ENCODE results near the gene SFTPD.
"Not testable (repeated sequence)": the region's sequence is repeated elsewhere in the genome, so short reads cannot be mapped to it uniquely, and the experiment has no call there.

SFTPD gene

DNA sequence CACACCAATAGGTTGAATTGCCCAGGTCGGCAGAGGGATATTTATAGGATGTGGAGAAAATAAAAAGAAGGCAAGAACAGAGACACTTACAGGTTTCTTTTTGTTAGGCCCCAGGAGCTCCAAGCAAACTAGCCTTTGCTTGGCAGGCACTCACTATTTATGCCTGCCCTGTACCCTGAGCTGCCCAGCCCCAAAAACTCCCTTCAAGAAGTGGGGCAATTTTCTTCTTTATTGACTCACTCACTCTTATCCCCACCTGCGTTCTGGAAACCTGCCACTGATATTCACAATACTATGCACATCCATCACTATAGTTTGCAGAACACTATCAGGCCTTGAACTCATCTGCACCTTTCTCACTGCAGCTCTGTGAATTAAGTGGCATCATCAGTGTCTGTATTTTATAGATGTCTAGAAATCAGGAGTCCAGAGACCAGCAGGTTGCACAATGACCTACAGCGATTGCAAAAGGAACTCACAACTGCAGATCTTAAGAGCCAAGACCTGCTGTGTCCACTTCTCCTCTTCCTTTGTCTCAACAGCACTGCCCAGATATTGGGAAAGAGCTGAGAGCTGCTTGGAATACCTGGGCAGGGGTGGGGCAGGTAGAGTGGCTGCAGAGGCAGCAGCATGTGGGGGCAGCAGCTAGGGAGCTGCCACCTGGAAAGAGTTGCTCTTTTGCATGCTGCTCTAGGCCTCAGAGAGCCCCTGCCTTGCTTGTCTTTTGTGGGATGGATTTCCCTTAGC lies at the start of gene SFTPD:
SFTPD (minus strand) TSS at position 130 of the 747 bp plus-strand sequence. CDS start 2,446 bp downstream, outside the sequence.
- no peak for DNase-seq

- no peak for DNase-seq
Observed at GRCh38 chr10:79995979-79996634, 47.2 kb upstream of the SFTPD start.

DNA sequence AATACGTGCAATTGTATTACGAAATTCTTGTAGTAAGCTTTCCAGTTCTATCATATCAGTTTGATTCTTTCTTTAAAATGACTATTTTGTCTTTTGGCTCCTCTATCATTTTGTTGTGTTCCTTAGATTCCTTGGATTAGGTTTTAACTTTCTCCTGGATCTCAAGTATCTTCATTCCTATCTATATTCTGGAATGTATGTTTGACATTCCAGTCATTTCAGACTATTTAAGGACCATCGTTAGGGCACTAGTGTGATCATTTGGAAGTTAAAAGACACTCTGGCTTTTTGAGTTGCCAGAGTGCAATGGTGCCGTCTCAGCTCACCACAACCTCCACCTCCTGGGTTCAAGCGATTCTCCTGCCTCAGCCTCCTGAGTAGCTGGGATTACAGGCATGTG lies 45.7 kb upstream of the SFTPD start:
- no peak for DNase-seq

DNA sequence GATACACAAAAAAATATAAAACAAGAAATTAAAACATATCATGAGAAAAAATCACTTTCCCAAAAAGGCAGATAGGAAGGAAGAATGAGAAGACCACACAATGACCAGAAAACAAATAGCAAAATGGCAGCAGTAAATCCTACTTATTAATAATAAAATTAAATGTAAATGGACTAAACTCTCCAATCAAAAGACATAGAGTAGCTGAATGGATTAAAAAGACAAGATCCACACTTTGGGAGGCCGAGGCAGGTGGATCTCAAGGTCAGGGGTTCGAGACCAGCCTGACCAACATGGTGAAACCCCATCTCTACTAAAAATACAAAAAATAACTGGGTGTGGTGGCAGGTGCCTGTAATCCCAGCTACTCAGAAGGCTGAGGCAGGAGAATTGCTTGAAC lies 39.3 kb upstream of the SFTPD start:
- DNase-seq = not testable (repeated sequence)

DNA sequence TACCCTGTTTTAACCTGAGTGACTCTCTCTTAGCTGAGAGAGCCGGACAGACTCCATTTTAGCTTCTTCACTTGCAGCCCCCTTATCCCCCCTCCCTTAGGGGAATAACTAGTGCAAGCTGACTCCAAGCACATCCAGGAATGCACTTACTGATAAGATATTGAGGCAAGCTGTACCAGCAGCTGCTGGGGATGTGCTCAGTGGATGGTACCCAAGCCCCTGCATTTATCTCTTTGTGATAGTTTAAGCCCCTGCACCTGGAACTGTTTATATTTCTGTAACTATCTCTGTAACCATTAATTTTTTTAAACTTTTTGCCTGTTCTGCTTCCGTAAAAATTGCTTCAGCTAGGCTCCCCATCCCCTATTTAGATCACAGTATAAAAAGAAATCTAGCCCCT lies 37.8 kb upstream of the SFTPD start:
- DNase-seq = not testable (repeated sequence)

DNA sequence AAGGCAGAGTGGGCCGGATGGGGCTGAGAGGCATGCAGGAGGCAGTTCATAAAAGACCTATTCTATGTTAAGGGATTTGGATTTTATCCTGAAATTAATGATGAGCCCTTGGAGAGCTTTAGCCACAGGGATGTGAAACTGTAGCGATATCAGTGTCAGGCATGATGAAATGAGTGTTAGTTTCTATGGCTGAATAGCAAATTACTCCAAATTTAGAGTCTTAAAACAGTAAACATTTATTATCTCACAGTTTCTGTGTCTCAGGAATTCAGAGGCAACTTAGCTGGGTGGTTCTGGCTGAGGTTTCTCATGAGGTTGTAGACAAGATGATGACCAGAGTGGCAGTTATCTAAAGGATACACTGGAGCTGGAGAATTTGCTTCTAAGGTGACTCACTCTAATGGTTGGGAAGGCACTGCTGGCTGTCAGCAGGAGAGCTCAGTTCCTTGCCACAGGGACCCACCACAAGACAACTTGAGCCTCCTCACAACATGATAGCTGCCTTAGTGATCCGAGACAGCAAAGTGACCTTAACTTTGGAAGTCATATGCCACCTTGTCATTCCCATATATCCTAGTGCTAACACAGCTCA lies 36.7 kb upstream of the SFTPD start:
- no peak for DNase-seq

DNA sequence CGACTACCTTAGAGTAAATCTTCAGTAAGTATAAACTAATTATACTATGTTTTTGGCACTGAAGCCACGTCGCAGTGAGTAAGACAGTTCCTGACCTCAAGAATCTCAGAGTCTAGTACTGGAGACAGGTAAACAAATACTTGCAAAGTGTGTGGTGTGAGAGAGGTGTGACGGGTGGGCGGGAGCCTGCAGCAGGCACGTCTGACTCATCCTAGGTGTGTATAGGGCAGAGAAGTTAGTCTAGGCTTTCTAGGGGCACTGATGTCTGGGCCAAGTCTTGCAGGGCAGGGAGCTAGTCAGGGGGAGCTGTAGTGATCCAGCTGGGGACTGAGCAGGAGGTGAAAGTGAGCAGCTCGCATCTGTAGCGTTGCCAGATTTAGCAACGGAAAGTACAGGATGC lies 35.9 kb upstream of the SFTPD start:
- DNase-seq = no peak

DNA sequence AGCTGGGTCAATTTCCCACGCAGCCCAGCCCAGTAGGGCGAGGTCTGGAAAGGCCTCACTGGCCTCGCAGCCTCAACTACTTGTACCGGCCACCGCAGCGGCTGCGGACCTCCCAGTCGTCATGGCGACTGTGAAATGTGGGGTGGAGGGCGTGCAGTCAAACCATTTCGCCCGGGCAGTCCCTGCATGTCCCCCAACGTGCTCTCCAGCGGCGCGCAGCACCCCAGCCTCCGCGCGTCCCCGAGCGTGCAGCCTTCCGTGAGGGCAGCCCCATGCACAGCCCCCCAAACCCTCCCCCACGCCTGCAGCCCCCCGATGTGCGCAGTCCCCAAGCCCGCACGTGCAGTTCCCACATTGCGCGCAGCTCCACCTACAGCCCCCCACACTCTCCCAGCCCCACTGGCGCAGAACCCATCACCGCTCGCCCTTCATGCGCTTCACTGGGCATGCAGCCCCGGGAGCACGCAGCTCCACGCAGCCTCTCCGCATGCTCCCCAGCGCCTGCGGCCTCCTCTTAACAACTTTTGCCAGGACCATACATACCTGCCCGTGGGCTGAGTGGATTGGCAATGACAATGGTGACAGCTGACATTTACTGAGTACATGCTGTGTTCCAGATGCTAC lies 34.5 kb upstream of the SFTPD start:
- DNase-seq = no peak

GRCh38 chr10:79982861-79983260 lies 34.0 kb upstream of the SFTPD start:
- DNase-seq = no peak

DNA sequence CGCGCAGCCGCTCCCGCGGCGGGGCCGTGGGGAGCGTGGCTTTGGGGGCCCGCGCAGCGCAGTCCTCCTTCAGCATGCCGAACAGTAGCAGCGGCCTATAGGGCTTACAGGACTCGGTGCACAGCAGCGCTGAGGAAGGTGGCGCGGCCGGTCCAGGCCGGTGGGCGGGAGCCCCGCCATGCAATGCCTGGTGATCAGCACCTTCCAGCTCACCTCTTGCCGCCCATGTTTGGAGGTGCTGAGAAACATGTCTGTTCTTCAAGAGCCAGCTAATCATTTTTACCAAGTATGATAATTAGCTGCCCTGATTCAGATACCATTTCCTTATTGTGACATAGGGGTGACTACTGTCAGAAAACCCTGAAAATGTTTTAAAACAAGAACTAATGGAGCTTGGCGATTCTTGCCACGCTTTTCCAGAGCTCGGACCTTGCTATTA lies 33.5 kb upstream of the SFTPD start:
- DNase-seq = no peak

GRCh38 chr10:79981450-79982361 lies 32.8 kb upstream of the SFTPD start:
- peak; percentile 17 to 43 for DNase-seq

- DNase-seq = no peak
Observed at GRCh38 chr10:79980711-79981110, 31.8 kb upstream of the SFTPD start.

- no peak for DNase-seq
Observed at GRCh38 chr10:79979976-79980687, 31.2 kb upstream of the SFTPD start.

DNA sequence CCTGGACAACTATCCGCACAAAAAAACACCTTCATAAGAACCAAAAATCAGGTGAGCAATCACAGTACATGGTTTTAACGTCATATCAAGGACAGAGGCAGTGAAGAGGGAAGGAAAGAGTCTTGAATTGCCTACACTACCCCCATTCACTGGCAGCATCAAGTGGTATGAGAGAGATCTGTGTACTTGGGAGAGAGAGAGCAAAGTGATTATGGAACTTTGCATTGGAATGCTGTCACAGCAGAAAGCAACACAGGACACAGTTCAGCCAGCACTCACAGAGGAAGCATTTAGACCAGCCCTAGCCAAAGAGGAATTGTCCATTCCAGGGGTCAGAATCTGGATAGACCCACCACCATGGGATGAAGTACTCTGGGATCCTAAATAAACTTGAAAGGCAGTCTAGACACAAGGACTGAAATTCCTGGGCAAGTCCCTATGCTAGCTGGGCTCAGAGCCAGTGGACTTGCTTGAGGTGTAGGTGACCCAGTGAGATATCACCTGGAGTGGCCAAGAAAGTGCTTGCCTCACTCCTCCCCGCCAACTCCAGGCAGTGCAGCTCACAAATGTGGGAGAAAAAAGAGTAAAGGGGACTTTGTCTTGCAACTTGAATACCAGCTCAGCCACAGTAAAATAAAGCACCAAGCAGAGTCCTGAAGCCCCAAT lies 30.5 kb upstream of the SFTPD start:
- no peak for DNase-seq

DNA sequence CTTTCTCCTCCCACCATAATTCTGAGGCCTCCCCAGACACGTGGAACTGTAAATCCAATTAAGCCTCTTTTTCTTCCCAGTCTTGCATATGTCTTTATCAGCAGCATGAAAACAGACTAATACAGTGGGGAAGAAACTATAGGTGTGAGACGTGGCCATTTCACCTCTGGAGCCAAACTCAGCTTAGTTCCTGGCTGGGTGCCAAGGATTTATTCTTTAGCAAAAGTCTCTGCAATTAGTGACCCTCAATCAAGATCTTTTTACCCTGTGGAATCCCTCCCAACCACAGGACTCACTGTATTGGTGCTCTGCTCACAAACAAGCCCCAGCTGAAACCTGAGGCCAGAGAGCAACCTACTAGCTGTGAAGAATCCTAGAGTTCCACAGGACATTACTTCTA lies 28.1 kb upstream of the SFTPD start:
- DNase-seq = no peak

GRCh38 chr10:79970062-79970461 lies 21.2 kb upstream of the SFTPD start:
- no peak for DNase-seq

DNA sequence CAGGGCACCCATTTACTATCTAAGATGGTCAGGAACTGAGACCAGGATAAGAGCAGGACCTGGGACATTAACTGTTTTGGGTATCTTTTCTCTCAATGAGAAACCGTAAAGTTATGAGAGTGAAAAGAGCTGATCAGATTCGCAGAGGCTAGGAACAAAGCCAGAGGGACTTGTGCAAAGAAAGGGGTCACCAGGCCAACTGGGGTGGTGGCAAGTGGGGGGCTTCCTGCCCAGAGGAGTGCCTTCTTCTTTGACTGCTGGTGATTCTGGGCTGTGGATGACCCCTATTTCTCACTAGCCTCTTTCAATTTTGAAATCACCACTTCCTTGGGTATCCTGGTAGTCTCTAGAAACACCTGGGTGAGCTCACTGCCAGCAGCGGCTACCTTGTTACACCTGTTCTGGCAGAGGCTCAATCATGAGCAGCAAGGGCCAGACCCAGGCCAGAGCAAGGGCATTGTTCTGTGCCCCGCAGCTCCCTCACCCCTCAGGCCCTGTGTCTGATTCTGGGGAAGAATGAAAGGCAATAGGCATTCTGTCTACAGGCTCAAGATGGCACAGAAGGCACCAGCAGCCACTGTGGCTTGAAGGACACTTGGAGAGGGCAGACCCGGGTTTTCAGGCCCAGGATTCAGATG lies 999 bp downstream of the SFTPD start:
- no peak for DNase-seq

DNA sequence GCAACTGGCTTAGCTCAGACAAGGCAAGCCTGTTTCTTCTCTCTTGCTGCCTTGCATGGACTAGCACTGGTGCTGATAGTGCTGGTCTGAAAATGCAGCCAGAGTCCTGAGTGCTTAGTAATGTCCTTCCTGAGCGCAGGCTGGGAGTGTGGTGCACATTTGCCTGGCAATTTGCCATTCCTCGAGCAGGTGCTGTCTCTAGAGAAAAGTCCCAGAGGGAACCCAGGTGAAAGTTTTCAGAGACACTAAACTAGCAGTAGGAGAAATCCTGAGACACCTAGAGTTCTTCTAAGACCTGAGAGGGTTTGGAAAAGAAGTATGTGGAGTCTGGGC lies 1.9 kb downstream of the SFTPD start:
- DNase-seq = no peak

DNA sequence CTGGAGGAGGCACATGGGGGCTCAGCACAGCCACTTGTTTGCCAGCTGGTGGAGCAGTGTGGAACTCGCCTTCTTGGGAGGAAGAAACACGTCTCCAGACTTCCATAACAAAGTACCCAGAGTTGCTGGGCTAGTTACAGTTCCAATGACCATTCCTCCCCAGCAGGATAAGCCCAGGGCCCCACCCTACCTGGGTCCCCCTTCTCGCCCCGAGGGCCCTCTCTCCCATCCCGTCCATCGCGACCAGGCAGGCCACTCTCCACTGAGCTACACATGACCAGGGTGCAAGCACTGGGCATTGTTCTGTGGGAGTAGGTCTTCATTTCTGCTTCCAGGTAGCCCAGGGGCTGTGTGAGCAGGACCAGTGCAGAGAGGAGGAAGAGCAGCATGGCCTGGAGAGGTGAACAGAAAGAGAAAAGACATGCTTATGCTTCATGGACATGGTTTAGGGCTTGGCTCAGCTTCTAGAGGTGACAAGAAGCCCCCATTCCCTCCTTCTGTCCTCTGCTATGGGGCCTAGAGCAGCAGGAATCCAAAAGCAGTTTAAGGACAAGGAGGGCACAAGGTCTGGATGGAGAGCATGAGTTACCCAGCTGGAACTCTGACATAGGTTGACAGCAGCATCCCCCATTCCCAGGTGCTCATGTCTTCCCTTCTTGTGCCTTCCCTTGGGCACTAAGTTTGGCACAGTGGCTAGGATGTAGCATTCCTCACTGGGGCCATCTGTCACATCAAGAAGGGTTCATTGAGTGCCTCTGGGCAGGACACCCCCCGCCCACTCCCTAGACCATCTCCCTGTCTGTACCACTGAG lies 2.4 kb downstream of the SFTPD start:
- no peak for DNase-seq
